NCI-H345 treated with DMSO at 0.1 percent for 48 hours (cell line): ENCODE results near the gene LPAR5.

Source experiments
- DNase-seq: peaks from one replicate; lab custom pipeline; 2025; ENCODE audit not compliant: unreplicated experiment; lab: John Stamatoyannopoulos, UW

The LPAR5 gene

DNA sequence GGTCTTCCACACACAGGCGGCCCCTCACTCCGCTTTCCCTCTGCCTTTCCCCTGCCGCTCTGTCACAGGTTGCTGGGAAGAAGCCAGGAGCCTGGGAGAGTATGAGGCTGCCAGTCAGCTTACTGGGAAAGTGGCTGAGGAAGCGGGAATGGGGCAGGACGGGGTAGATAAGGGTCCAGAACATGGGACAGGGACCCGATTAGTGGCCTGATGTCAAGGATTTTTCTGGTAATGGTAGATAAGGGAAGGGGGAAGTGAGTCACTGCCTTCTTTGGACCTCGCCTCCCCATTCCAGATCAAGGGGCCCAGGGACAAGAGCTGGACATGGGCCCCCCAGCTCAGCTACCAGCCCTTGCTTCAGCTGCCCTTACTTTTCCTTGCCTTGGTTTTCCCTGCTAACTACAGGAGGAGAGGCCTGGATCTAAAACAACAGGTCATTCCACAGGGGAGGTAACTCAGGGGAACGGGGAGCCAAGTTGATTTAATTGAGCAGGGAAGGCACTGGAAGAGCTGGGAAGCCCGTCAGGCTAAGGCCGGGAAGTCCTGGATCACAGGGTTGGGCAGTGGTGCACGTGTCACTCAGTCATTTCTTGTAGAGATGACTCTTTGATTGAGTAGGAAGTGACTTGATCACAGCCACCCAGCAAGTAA, 3.5 kb upstream of the LPAR5 start:
- no peak for DNase-seq

DNA sequence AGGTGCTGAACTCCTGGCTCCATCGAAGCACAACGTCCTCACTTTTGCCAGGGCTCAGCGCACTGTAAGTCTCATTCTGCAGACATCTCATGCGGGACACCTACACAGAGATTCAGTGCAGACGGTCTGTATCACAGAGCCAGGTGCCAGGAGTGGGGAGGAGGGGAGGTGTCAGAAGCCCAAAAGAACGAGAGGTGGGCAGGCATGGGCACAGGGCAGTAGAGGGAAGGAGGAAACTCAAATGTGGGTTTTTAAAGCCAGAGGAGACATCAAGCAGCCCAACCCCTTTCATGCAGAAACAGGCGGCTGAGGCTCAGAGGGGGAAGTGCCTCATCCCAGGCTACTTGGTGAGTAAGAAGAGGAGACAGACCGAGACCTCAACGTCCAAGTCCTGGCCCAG, 2.5 kb upstream of the LPAR5 start:
- no peak for DNase-seq

DNA sequence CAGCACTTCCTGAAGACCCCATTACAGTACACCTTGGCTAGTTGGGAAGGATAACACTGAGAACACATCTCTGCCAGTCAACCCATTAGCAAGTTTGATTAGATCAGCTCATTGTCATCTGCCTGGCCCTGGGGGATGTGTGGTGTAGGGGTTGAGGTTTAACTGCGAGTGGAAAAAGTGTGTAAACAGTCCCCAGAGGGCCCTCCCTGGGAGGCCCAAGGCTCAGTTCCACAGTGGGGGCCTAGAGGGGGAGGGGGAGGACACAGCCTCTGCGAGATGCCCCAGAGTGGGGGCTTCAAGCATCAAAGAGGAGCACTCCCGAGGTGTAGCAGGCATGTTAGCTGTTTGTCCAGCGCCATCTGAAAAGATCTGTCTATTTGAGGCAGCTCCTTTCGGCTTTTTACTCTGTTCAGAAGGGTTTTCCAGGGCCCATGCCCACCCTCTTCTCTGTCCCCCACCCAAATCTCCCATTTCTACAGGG, 344 bp downstream of the LPAR5 start:
- DNase-seq: no peak

DNA sequence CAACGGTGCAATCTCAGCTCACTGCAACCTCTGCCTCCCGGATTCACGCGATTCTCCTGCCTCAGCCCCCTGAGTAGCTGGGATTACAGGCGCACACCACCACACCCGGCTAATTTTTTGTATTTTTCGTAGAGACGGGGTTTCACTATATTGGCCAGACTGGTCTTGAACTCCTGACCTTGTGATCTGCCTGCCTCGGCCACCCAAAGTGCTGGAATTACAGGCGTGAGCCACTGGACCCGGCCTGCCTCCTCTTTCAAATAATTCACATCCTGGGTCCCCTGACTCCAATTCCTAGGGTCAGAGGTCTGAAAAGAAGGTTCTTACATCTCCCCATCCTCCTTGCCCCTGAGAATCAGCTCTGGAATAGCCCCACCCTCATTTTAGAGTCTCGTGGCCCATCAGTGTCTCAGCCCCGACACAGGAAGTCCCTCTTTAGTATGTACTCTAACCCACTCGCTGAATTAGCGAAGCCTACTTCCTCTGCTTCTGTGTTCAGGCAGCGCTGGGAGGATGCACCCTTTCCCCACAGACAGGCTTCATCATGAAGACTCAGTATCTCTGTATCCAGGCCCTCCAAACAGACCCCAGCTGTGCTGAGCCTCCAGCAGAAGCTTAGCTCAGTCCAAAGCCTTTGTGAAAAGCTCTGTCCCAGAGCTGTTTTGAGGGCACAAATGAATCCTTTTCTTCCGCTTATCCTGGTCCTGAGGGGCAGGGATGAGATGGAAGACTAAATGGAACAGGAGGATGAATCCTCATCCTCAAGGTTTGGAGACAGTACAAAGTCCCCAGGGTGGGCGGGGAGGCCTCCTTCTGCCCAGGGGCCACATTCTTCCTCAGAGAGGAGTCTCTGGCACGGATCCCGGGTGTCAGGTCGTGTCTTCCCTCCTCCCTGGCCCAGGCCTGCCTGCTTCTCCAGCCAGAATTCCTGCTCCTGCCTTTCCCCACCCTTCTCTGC, 3.5 kb downstream of the LPAR5 start:
- no peak for DNase-seq

DNA sequence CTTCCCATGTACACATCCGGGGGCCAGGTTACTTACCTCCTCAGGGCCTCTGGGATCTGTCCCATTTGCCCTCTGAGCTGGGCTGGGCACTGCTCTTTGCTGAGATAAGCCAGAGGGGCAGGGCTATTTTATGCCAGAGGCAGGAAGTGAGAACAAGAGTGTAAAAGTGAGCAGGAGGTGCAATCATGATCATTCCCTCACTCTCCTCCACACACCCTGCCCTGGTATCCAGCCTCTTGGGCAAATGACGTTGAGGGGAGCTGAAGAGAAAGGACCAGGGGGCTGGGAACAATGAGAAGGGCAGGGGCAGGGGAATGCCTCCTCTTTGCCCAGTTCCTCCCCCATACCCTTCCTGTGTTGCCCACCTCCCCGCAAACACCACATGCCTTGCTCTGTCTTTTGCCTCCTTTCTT, 4.2 kb downstream of the LPAR5 start:
- DNase-seq: no peak

DNA sequence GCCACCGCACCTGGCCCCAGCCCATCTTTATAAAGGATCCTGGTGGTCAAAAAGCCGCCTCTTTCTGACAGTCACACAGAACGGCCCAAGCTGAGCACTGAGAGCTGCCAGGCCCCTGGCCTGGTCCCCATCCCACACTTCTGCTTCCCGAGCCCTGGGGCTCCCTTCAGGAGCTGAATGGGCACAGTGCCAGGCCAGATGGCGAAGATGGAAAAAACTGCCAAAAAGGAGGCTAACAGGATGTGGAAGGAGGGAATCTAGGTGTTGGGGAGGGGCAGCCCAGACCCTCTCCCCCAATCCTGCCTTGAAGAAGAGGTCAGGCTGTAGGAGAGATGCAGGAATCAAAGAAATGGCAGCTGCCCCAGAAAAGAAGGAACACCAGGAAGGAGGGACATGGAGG, 5.0 kb downstream of the LPAR5 start:
- DNase-seq: no peak

DNA sequence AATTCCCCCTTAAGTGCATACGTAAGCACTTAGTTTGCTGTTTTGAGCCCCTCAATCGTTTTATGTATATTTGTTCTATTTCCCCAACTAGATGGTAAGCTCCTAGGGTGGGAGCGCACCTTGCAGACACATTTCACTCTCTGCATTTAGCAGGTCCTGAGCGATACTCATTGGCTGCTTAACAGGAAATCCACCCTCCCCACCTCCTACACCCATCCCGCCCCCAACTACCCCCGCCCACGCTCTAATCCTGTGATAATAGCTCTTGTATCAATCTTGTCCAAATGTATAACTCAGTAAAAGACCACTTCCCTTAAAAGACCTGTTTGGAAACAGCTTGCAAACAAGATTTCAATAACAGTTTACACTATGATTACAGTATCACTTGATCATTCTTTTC, 8.1 kb downstream of the LPAR5 start:
- no peak for DNase-seq

DNA sequence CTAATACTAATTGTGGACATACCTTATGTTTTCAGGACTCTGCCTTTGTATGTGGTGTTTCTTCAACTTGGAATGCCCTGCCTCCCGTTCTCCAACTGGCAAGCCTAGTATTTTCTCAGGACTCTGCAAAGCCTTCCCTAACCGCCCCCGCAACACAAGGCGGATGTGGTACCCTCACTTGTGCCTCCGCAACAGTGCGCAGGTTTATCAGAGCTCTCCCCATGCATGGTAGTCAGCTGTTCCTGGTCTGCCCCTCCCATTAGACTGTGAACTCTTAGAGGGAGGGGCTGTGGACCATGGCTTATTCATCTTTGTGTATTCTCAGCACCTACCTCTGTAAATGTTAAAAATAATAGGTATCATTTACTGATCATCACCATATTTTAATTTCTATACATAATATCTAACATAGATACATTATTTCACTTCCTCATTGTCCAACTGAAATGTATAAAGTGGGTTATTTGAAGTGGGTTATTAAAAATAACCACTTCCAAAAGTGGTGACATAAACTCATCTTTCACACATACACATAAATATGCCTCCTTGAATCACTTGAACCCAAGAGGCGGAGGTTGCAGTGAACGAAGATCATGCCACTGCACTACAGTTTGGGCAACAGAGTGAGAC, 9.0 kb downstream of the LPAR5 start:
- DNase-seq: no peak

DNA sequence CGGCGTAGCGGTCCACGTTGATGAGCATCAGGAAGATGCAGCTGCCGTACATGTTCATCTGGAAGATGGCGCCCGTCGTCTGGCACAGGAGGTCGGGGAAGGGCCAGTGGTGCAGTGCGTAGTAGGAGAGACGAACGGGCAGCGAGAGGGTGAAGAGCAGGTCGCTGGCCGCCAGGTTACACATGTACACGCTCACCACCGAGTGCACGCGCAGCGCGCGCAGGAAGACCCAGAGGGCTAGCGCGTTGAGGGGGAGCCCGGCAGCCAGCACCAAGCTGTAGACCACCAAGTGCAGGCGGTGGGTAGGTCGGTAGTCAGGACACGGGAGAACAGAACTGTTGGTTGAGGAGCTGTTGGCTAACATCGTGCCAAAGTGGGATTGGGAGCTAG, 14.9 kb downstream of the LPAR5 start:
- DNase-seq: no peak

DNA sequence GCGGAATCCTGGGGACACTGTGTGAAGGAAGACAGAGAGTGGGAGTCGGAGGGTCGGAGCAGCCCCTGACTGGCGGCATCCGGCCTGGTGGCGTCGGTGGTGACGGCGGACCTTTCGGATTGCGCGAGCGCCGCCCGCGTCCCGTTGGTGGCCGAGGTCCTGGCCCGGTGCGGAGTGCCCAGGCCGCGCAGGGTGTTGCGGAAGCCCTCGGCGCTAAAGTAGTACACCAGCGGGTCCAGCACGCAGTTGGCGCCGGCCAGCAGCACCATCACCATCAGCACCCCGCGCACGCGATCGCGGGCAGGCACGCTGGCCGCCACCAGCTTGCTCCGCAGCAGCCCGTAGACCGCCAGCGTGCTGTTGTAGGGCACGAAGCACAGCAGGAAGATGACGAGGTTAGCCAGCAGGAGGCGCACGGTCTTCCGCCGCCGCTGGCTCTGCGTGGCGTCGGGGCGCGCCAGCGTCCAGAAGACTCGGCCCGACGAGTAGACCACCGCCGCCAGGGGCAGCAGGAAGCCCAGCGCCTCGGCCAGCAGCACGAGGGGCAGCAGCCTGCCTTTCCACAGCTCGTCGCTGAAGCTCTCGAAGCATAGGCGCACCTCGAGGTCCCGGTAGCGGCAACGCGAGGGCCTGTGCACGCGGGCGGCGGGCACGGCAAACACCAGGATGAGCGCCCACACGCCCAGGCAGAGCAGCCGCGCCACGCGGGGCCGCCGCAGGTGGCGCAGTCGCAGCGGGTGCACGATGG, 15.4 kb downstream of the LPAR5 start:
- DNase-seq: no peak

DNA sequence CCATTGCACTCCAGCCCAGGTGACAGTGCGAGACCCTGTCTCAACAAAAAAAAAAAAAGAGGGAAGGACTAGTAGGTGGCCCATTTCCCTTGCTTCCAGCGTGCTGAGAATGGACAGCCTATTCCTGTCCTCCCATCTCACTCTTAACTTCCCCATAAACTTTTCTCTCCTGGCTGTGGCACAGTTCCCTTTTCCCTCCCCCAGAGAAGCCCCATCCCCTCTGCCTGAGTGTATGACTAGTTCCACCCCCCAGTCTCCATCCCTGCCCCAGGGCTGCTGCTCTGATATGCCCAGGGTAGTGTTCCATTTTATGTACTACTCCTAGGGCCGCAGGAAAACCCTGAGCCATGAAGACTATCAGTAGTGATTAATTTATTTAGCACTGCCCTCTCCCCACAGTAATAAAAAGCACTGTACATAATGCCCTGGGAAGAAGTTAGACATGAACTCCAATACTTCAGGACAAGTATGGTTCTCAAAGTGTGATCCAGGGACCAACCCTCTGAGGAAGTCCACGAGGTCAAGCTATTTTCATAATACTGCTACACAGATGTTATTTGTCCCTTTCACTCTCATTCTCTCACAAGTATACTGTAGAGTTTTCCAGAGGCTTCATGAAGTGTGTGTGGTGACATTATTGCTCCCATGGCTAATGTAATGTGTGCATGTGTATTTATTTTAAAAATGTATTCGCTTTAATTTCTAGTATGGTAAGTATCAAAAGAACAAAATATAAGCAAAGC, 17.1 kb downstream of the LPAR5 start:
- DNase-seq: no peak

DNA sequence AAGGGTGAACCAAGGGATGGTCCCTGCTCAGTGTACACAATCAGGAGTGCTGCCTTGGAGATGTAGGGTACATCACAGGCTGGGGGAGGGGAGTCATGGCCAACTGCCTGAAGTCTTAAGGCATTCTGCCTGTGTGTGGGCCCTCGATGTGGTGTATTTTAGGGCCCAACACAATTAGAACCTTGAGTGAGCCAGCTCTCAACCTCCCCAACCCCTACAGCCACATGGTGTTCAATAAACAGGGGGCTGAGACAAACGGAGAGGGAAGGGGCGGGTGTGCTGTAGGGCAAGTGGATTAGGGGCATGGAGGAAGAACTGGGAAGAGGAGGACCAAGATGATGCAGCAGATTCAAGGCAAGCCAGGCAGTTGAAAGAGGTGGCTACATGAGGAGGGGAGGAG, 20.0 kb downstream of the LPAR5 start:
- DNase-seq: no peak

DNA sequence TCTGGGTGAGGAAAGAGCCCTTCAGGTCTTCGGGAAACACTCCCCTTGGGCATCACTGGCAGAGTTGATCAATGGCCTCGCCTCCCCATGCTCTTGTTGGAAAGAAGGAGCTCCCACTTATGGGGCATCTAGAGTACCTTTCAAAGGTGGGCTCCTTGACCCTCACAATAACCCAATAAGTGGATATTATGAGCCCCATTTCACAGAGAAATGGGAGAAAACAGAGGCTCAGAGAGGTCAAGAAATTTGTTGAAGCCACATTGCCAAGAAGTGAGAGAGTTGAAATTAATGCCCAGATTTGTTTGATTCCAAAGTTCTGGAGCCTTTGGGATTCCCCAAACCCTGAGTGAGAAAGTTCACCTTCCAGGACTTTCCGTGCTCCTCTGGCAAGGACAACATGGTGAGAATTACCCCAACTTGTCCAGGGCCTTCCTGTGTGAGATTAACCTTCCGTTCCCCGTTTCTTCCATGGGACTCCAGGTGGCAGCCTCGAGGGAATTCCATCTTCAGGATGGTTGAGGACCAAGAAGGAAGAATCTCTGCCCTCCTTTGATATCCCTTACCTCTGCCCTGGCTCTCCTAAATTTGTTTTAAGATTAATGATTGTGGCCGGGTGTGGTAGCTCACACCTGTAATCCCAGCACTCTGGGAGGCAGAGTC, 21.1 kb downstream of the LPAR5 start:
- no peak for DNase-seq

DNA sequence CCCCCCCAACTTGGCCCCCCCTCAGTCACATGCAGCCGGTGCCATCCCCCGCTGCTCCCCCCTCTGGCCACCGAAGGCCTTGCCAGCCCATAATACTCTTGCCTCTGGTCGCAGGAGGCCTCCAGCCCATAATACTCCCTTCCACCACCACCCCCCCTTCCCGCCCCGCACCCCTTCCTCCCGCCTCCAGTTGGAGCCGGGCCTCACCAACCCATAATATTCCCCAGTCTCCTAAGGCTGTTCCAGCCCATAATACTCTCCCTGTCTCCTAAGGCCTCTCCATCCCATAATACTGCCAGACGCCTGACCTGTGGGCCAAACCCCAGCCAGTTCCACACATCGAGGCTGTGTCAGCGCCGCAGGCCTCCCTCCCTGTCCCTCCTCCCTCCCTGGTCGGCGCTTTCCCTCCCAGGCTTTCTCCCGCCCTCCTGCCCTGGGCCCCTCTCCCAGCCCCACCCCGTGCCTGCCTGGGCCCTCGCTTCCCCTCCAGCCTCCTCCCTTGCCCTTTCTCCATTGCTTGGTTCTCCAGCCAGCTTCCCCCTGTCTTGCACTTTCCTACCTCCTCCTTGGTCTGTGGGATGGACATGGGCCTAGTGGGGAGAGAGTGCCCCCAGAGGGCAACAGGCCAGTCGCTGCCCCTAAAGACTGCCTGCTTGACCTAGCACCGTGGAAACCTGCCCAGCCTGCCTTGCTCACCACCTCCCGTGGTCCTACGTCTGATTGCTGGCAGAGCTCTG, 21.8 kb downstream of the LPAR5 start:
- DNase-seq: peak; percentile 91

DNA sequence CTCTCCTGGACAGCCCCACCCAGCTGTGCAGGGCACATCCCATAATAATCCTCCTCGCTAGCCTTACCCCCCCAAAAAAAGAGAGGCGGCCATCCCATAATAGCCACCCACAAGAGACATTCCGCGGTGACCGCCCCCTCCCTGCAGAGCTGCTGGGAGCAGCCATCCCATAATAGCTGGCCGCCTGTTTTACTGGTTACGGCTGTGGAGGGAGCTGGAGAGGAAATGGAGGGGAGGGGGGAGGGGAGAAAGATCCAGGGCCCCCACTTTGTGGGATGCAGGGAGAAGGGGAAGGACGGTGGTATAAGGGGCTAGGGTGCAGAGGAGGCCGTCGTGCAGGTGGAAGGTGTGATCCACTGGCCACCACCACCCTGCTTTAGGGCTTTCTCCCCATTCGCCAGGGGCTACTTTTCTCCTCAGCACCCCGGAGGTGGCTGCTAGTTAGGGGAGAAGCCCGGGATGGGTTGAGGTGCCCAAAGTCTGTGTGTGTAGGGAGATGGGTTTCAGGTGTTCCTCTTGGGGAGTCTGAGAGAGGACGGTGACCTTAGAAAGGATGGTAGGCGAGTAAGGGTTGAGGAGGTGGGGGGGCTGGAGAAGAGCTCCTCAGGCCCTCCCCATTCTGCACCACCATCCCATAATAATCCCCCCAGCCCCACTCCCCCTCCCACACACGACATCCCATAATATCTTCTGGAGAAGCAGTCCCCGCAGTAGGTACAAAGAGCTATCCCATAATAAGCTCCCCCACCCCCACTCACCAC, 22.6 kb downstream of the LPAR5 start:
- DNase-seq: peak; percentile 87

DNA sequence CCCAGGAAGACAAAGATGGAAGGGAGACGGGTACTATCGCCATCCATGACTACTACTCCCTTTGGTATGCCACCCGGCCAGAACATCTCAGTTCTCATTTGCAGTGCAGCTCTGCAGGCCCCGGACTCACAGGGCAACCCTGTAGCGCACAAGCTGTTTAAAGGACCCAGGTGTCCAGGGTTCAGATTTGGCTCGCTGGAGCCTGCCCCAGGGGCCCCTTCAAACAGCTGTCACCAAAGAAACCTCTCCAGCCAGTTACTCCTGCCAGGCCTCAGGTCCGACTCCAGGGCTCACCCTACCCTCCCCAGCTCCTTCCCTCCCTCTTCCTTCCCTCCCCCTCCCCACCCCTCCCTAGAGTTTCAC, 23.1 kb downstream of the LPAR5 start:
- no peak for DNase-seq

DNA sequence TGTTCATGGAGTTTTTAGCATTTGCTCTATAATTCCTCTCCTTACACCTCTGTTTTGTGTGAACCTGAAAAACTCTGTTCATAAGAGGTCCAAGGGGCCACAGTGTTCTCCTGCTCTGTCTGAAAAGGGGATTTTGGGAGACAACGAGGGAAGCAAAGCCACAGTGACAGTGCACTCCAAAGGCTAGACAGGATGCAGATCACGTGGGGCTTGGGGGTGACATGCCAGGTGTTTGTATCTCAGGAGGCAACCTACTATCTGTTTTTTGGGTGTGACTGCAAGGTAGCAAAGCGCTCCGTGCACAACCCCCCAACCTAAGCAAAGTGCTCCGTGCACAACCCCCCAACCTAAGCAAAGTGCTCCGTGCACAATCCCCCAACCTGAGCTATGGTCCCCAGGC, 23.5 kb downstream of the LPAR5 start:
- DNase-seq: no peak

DNA sequence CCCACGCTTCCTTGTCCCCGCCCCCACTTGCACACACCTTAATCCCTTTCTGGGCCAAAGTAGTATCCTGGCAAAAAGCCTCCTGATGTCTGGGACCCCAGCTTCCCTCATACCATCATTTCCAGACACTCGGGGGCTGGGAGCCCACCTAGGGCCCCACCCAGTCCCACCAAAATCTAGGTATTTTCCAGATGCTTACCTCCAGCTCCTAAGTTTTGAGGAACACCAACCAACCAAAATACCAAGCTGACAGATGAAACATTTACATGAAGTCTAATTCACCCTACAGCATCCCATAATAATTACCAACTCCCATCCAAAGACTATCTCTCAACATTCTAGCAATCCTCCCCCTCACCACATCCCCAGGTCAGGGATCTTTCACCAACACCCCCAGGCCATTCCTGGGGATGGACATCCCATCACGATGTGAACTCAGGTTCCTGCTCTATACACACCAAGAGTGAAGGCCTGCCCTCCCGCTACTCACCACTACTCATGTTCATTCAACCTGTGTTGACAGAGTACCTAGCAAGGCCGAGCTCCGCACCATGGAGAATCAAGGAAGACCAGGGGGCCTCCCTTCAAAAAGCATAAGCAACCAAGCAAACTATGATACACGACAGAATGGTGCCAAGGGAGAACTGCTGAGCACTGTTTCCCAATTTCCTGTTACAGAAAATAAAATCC, 27.0 kb downstream of the LPAR5 start:
- no peak for DNase-seq
